Measurements from ENCODE around the gene DNAJC6.
"Not testable (repeated sequence)": the region's sequence is repeated elsewhere in the genome, so short reads cannot be mapped to it uniquely, and the experiment has no call there.

Gene DNAJC6

GRCh38 chr1:65277605-65278347 is 31.6 kb upstream of the DNAJC6 start:
- TF ChIP-seq CTCF (IDR thresholded peaks at IDR 0.05; ENCODE audit: insufficient read depth, low read length, missing control alignments), result no peak
- H3K4me3 ChIP-seq (ENCODE audit: low read depth, low read length), result no peak overlapping the region
- ChIA-PET POLR2A (interaction anchor here (0.6 kb wide), 1 partner anchor 203 kb away, joined by 4 read pairs; no protein-coding TSS in a partner anchor), CTCF (interaction anchor here (0.9 to 1.6 kb wide), 3 partner anchors 13 to 410 kb away, joined by 3 to 4 read pairs (median 3); no protein-coding TSS in a partner anchor)
- DNase-seq (ENCODE audit: low read depth, low spot score), result no peak

GRCh38 chr1:65278376-65279069 is 30.8 kb upstream of the DNAJC6 start:
- POLR2A ChIA-PET, result no interaction called here
- no peak for DNase-seq (ENCODE audit: low read depth, low spot score)
- TF ChIP-seq CTCF (IDR thresholded peaks at IDR 0.05; ENCODE audit: insufficient read depth, low read length, missing control alignments), result no peak
- CTCF ChIA-PET, result interaction anchor here (1.6 kb wide), 1 partner anchor 23 kb away, joined by 3 read pairs; no protein-coding TSS in a partner anchor
- no peak overlapping the region for H3K4me3 ChIP-seq (ENCODE audit: low read depth, low read length)

- H3K4me3 ChIP-seq (ENCODE audit: low read depth, low read length), result no peak overlapping the region
- TF ChIP-seq CTCF (IDR thresholded peaks at IDR 0.05; ENCODE audit: insufficient read depth, low read length, missing control alignments), result no peak
- ChIA-PET POLR2A (no interaction called here), CTCF (interaction anchor here (1.6 kb wide), 1 partner anchor 24 kb away, joined by 3 read pairs; no protein-coding TSS in a partner anchor)
- no peak for DNase-seq (ENCODE audit: low read depth, low spot score)
These were observed 30.1 kb upstream of the DNAJC6 start for GRCh38 chr1:65279070-65279779.

GRCh38 chr1:65281846-65282245 is 27.5 kb upstream of the DNAJC6 start:
- DNase-seq (ENCODE audit: low read depth, low spot score), result no peak
- ChIA-PET CTCF (no interaction called here), POLR2A (no interaction called here)
- no peak overlapping the region for H3K4me3 ChIP-seq (ENCODE audit: low read depth, low read length)
- TF ChIP-seq CTCF (IDR thresholded peaks at IDR 0.05; ENCODE audit: insufficient read depth, low read length, missing control alignments), result no peak

- no peak overlapping the region for H3K4me3 ChIP-seq (ENCODE audit: low read depth, low read length)
- no peak for DNase-seq (ENCODE audit: low read depth, low spot score)
- ChIA-PET CTCF (no interaction called here), POLR2A (no interaction called here)
- no peak for TF ChIP-seq CTCF (IDR thresholded peaks at IDR 0.05; ENCODE audit: insufficient read depth, low read length, missing control alignments)
These were observed 25.1 kb upstream of the DNAJC6 start for GRCh38 chr1:65284229-65284628.

GRCh38 chr1:65289449-65289848 is 19.9 kb upstream of the DNAJC6 start:
- DNase-seq (ENCODE audit: low read depth, low spot score), result no peak
- ChIA-PET CTCF (no interaction called here), POLR2A (no interaction called here)
- no peak for TF ChIP-seq CTCF (IDR thresholded peaks at IDR 0.05; ENCODE audit: insufficient read depth, low read length, missing control alignments)
- no peak overlapping the region for H3K4me3 ChIP-seq (ENCODE audit: low read depth, low read length)

GRCh38 chr1:65291818-65292217 is 17.5 kb upstream of the DNAJC6 start:
- H3K4me3 ChIP-seq (ENCODE audit: low read depth, low read length); CTCF ChIA-PET; DNase-seq (ENCODE audit: low read depth, low spot score); POLR2A ChIA-PET: not testable (repeated sequence)

Data from AG04449 (cell line).